Activated CD4-positive, alpha-beta T cell treated with anti-CD3 and anti-CD28 coated beads, Interleukin-2, Interleukin-4, amounts not matched to agents 100 ng/mL and 50 ng/mL, durations not matched to agents 16 hours and 8 hours (primary cell): ENCODE measurements around the gene TYK2.

ENCODE experiments used
- DNase-seq: peaks from one replicate; pipeline ENCODE4 v3.0.0-alpha.2; 2020; ENCODE audit warnings: low spot score

TYK2 gene

DNA sequence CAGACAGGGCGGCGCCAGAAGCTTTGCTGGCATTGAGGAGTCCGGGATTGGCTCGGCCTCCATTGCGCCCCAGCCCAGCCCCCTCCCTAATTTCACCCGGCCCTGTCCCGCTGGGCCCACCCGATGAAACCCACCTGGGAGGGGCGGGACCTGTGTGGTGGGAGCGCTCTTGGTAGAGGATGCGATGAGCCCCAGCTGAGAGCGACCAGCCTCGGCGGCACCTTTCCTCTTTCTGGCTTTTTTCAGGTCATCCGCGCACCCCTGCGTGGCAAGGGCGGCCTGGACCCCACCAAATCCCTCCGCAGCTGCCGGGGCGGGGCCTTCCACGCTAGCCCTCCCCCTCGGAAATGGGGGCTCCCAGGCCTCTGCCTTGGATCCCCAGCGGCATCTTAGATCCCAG, 70.9 kb downstream of the TYK2 start, which contains the start of gene ZGLP1:
ZGLP1 (minus strand) TSS at position 393 of the 400 bp plus-strand sequence.
- no peak for DNase-seq

DNA sequence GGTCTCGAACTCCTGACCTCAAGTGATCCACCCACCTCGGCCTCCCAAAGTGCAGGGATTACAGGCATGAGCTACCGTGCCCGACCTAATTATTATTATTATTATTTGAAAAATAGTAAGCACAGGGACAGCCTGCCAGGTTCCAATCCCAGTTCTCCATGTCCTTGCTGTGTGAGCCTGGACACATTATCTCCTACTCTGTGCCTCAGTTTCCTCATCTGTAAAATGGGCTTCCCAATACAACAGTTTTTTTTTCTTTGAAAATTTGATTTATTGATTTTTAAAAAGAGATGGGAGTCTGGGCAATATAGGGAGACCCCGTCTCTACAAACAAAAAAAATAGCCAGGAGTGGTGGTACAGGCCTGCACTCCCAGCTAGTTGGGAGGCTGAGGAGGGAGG, 74.0 kb downstream of the TYK2 start:
- DNase-seq: no peak

DNA sequence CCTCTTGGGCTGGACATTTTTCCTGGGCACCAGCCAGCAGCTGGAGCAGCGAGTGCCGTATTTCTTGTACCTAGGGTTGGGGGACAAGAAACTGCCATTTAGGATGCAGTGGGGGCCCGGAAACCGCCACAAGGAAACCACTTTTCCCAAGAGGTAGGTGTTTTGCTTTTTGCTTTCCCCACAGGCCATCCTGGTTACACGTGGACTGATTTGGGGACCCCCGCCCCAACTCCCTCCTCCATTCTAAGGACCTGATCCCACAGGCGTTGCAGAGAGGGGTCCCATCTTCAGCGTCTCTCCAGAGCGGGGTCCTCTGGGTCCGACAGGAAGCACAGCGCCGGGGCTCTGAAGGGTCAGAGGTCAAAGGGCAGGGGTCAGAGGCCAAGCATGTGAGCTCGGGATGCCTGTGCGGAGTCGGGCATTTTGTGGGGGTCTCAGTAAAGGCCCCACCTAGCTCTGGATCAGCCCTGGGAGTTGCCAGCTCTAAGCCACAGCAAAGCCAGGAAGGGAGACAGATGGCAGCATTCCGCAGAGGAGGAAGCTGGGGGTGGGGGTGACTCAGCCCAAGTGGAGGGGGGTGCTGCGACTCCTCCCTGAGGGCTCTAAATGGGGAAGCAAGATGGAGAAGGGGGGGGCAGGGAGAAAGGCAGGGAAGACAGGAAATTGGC, 75.1 kb downstream of the TYK2 start:
- no peak for DNase-seq
